GM21381 (cell line): ENCODE results near the gene RALY.
A peak's percentile ranks its signal among the peaks of the same experiment; 100 is the strongest.

ENCODE experiments used
- ATAC-seq: cut with Tn5 transposase; IDR thresholded peaks from one replicate; pipeline ENCODE4 v1.9.1; 2021; ENCODE audit warnings: mild to moderate bottlenecking, moderate library complexity; ENCODE audit not compliant: unreplicated experiment

RALY gene

DNA sequence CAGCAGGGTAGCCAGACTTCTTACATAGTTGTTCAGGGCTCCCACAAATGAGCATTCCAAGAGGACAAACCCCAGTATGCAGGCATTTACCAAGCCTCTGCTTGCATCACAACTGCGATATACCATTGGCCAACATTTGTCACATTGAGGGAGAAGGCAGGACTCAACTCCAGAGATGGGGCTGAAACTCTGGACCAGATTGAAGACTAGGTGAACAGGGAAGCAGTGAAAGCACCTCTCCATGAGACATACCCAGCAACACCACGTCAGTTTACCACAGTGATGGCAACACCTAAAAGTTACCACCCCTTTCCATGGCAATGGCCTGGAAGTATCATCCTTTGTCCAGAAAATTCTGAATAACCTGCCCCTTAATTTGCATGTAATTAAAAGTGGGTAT, 7.9 kb upstream of the RALY start:
- ATAC-seq: no peak

DNA sequence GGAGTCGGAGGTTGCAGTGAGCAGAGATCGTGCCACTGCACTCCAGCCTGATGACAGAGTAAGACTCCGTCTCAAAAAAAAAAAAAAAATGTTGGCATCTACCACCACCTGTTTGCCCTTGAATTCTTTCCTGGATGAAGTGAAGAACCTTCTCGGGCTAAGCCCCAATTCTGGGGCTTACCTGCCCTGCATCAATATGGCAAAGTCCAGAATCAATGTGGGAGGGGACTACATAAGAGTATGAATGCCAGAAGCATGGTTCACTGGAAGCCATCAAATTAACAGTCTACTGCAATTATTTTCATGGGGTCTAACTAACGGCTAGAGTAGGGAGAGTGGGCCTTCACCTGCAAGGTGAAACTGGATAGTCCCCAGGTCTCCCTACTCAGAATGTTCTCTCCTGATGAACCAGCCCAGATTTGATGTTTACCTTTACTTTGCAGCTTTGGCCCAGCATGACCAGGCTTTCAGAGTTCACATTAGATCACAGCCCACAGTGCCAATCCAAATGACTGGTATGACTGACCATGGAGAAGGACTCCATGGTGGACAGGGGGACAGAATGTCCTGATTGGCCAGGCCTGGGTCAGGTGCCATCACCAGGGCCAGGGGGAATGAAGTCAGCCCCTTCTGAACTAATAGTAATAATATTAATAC, 7.0 kb upstream of the RALY start:
- ATAC-seq: no peak

DNA sequence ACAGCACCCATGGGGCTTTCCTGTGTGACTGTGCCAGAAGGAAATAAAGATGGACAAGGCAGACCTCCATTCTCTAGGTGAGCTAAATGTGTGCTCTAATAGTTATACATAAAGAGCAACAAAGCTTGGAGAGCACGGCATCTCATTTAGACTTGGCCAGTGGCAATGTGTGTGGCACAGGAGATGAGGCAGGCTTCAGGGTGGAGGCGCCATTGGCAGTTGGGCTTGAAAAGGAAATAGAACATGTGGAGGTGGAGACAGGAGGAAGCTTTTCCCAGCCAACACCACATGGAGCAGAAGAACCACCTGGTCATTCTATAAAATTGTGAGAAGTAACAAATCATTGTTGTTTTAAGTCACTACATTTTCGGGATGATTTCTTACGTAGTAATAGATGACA, 3.6 kb upstream of the RALY start:
- ATAC-seq: no peak

GRCh38 chr20:33991502-33991901, 2.2 kb upstream of the RALY start:
- ATAC-seq: no peak

GRCh38 chr20:33992145-33992922, 1.4 kb upstream of the RALY start:
- no peak for ATAC-seq

GRCh38 chr20:33992923-33993575, 662 bp upstream of the RALY start:
- peak; percentile 73 for ATAC-seq

DNA sequence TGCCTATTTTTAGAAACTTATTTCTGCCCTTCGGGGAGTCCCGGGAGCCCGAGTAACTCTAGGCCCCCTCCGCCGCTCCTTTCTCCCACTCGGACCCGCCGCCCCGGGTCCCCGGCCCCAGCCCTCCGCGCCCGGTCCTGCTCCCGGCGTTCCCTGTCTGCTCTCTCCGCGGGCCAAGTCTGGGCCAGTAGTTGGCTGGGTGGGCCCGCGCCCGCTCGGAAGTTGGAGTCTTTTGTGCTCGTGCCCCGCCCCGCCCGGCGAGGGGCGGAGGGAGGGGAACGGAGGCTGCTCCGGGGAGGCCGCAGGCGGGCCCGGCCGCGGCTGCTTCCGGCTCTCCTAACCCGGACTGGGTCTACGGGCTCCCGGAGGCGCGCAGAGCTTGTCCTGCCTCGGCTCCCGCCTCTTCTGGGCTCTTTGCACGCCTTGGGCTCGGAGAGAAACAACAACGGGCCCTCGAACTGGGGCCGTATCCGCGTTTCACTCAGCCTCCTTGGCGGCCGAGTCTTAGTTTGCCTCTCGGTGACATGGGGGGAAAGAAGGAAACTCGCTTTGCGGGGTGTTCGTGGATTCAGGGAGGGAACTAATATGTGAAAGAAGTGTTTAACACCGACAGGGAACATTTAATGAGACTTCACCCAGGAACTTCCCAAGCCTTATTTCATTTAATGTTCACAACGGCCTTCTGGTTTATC, 657 bp downstream of the RALY start:
- ATAC-seq: peak; percentile 32

DNA sequence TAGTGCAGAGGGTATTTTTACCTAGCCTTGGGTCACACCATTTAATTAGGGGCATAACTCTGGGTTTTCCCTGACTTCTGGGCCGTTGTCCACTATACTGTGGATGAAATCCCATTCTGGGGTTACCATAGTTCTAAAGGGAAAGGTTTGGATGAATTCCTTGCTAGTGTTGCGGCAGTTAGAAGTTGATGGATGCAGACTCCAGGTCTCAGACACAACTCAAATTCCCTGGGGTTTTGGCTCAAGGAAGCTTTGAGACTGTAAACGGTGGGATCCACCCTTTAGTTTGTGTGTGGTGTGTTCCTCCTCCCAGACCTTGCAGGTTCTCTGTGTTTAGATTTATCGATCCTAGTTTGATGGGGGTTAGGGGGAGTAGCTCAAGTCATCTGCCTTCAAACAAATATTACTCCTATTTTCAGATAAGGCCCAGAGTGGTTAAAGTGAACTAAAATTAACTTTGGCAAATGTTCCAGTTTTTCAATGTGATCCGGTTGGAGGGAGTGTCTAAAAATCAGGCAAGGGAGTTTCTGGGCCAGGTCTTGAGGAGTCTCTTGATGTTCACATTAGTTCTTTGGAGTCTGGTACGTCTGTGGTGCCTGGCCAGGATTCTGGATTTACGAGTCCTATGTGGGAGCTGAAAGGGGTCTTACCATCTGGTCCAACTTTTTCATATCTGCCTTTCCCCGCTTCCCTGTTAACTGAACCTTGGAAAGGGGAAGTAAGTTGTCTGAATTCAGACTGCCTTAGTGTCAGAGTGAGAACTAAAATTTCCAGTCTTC, 1.5 kb downstream of the RALY start:
- ATAC-seq: no peak

DNA sequence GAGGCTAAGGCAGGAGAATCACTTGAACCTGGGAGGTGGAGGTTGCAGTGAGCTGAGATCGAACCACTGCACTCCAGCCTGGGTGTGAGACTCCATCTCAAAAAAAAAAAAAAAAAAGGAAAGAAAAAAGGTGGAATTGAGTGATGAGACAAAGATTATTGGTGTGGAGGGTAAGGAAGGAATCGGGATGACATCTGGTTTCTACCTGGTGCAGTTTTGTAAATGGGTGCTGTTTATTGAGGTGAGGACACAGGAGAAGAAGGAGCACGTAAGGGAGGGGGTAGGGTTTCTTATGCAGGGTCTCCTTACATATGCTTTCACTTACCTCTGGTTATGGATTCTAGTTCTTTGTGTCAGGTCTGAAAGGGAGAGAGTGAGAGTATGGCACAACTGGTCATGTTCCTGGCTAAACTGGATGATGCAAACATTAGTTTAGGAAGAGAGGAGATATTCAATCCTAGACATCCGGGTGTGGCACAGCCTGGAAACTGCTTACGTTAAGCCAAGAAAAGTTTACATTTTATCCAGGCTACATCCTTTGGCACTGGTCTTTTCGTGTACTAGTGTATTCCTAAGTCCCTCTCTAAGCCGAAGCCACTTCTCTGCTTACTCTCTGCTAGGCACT, 5.4 kb downstream of the RALY start:
- ATAC-seq: no peak

DNA sequence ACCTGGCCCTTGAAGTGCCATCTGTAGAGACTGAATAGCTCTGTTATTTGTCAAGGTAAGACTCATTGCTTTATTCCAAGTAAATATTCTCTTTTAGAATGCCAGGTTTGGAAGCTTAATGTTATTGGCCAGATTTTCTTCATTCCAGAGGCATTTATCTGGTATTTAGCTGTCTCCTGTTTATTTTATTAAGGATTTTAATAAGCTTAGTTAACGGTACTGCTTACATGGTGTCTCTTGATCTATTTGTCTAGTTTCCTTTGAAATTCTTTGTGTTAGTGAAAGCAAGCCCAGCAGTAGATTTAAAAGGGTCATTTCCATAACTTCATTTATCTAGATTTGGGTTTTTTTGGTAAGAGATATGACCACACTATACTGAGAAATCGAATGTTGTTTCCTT, 7.7 kb downstream of the RALY start:
- ATAC-seq: no peak

DNA sequence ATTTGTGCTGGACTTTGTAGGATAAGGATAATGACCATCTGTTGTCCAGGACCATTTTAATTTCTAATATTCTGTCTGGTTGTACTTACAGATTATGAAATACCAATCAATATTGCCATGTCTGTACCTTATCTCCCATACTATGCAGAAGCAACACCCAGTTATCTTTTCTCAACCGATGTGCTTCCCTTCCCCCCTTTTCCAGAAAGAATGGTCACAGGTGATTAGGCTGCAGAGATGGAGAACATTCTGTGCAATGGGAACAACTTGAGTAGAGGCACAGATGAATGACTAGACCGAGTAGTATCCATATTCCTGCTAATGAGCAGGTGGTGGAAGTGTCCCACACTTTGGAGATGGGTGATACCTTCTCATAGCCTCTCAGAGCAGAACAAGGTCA, 10.5 kb downstream of the RALY start:
- no peak for ATAC-seq

- ATAC-seq: no peak
These were observed 11.2 kb downstream of the RALY start for GRCh38 chr20:34004790-34005457.

- no peak for ATAC-seq
These were observed 12.9 kb downstream of the RALY start for GRCh38 chr20:34006619-34007018.

DNA sequence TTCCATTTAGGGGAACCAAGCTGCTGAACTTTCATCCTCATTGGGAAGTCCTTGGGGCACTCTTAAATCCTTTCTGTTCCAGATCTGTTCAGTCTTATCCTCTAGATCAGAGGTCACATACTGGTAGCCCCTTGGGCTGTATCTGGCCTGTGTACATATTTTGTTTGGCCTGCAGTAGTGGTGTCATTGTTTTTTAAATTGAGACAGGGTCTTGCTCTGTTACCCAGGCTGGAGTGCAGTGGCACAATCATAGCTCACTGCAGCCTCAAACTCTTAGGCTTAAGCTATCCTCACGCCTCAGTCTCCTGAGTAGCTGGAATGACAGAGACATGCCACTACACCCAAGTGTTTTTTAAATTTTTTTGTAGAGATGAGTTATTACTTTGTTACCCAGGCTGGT, 14.8 kb downstream of the RALY start:
- ATAC-seq: no peak

DNA sequence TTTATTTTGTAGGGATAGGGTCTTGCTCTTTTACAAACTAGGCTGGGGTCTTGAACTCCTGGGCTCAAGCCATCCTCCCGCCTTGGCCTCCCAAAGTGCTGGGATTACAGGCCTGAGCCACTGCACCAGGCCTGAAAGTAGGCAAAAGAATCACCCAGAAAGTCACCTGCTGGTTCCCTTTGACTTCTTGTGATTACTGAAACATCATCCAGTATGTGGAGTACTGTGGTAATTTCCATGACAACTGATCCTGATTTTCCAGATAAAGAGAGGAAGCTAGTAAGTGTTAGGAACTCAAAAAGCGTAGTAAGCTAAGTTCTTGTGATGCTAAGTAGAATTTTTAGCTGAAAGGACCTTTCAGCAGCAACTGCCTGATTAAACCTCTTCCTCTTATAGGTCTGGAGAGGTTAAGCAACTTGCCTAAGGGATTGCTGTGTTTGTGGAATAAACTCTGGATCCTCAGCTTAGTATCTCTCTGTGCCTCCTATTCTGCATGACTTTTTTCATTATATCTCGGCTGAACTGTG, 16.8 kb downstream of the RALY start:
- no peak for ATAC-seq

- ATAC-seq: no peak
These were observed 17.6 kb downstream of the RALY start for GRCh38 chr20:34011275-34011674.

- no peak for ATAC-seq
These were observed 18.6 kb downstream of the RALY start for GRCh38 chr20:34012330-34012729.

DNA sequence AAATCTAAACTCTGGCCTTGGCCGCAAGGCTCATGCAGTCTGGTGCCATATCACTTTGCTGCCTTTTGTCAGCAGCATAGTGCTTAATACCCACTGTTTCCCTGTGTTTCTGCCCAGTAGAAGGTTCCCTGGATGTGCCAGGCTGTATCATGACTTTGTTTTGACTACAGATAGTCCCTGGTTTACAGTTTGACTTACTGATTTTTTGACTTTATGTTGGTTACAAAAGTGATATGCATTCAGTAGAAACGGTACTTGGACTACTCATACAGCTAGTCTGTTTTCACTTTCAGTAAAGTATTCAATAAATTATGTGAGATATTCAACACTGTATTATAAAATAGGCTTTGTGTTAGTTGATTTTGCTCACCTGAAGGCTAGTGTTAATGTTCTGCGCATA, 19.0 kb downstream of the RALY start:
- ATAC-seq: no peak

- no peak for ATAC-seq
These were observed 19.8 kb downstream of the RALY start for GRCh38 chr20:34013554-34013953.

GRCh38 chr20:34014878-34015277, 21.2 kb downstream of the RALY start:
- ATAC-seq: no peak
